Measurements from ENCODE around the gene ADGRG6.

ADGRG6 gene

GRCh38 chr6:142378138-142378875 lies 76.5 kb downstream of the ADGRG6 start:
- peak; percentile 62 for DNase-seq

GRCh38 chr6:142380626-142381025 lies 78.8 kb downstream of the ADGRG6 start:
- peak; percentile 36 for DNase-seq

- no peak for DNase-seq
These were observed 79.4 kb downstream of the ADGRG6 start for GRCh38 chr6:142381181-142381580.

- no peak for DNase-seq
These were observed 80.1 kb downstream of the ADGRG6 start for GRCh38 chr6:142381845-142382378.

- no peak for DNase-seq
These were observed 82.9 kb downstream of the ADGRG6 start for GRCh38 chr6:142384519-142385254.

- DNase-seq = no peak
These were observed 83.5 kb downstream of the ADGRG6 start for GRCh38 chr6:142385352-142385751.

GRCh38 chr6:142386657-142387056 lies 84.8 kb downstream of the ADGRG6 start:
- no peak for DNase-seq

- DNase-seq = peak; percentile 64
These were observed 86.4 kb downstream of the ADGRG6 start for GRCh38 chr6:142387997-142388815.

GRCh38 chr6:142395266-142395665 lies 93.5 kb downstream of the ADGRG6 start:
- DNase-seq = no peak

GRCh38 chr6:142395768-142396231 lies 94.0 kb downstream of the ADGRG6 start:
- DNase-seq = no peak

- DNase-seq = no peak
These were observed 96.5 kb downstream of the ADGRG6 start for GRCh38 chr6:142398353-142398752.

GRCh38 chr6:142399739-142400138 lies 97.9 kb downstream of the ADGRG6 start:
- no peak for DNase-seq

GRCh38 chr6:142400495-142400894 lies 98.7 kb downstream of the ADGRG6 start:
- DNase-seq = no peak

- DNase-seq = no peak
These were observed 100.0 kb downstream of the ADGRG6 start for GRCh38 chr6:142401838-142402237.

- no peak for DNase-seq
These were observed 102.9 kb downstream of the ADGRG6 start for GRCh38 chr6:142404751-142405150.

GRCh38 chr6:142406131-142406530 lies 104.3 kb downstream of the ADGRG6 start:
- no peak for DNase-seq

- no peak for DNase-seq
These were observed 106.0 kb downstream of the ADGRG6 start for GRCh38 chr6:142407685-142408273.

GRCh38 chr6:142408409-142408808 lies 106.6 kb downstream of the ADGRG6 start:
- no peak for DNase-seq

- DNase-seq = no peak
These were observed 108.0 kb downstream of the ADGRG6 start for GRCh38 chr6:142409794-142410193.

GRCh38 chr6:142411145-142411544 lies 109.3 kb downstream of the ADGRG6 start:
- no peak for DNase-seq

- DNase-seq = no peak
These were observed 110.4 kb downstream of the ADGRG6 start for GRCh38 chr6:142412241-142412640.

GRCh38 chr6:142412658-142413057 lies 110.9 kb downstream of the ADGRG6 start:
- DNase-seq = no peak

- DNase-seq = no peak
These were observed 111.3 kb downstream of the ADGRG6 start for GRCh38 chr6:142413111-142413510.

Measured in inflammatory macrophage treated with lipopolysaccharide for 4 hours (primary cell).